CD14-positive monocyte (primary cell): ENCODE measurements around the gene RGS17. TPM values are rescaled to one million over a fixed set of nuclear protein-coding genes. Genes with fewer than 3 reads are reported as not detected.

ENCODE experiments used
- DNase-seq, 3 donors: peaks; one replicate each; pipeline ENCODE4 v3.0.0-alpha.2; 2011 to 2022
- H2AFZ ChIP-seq: 2 replicates; pipeline ENCODE4 v1.6.0; 2012; ENCODE audit warnings: mild to moderate bottlenecking, low read depth, low read length, inconsistent platforms; ENCODE audit not compliant: insufficient read depth, poor library complexity, severe bottlenecking
- H3K27ac ChIP-seq, 2 donors: 1 replicate in 1 of 2; 2 replicates in 1 of 2; pipeline ENCODE4 v1.5.1; 2012 to 2013; ENCODE audit warnings: low read length in 2 of 2, control low read depth in 1 of 2, inconsistent platforms in 1 of 2, low read depth in 1 of 2, mild to moderate bottlenecking in 1 of 2
- H3K27me3 ChIP-seq, 2 donors: one replicate each; pipeline versions ENCODE4 v1.6.0 to v1.6.1; 2011 to 2013; ENCODE audit warnings: low read length in 2 of 2; ENCODE audit not compliant: control insufficient read depth in 2 of 2, insufficient read depth in 2 of 2
- H3K36me3 ChIP-seq, 2 donors: replicated peaks in 1 of 2; 1 replicate in 1 of 2; 2 replicates in 1 of 2; pipeline versions ENCODE4 v1.5.1 to v1.6.1; 2012 to 2013; ENCODE audit warnings: low read length in 2 of 2, control low read depth in 1 of 2, inconsistent platforms in 1 of 2, mild to moderate bottlenecking in 1 of 2; ENCODE audit not compliant: insufficient read depth in 2 of 2, control insufficient read depth in 1 of 2
- H3K4me1 ChIP-seq, 2 donors: 1 replicate in 1 of 2; 2 replicates in 1 of 2; pipeline versions ENCODE4 v1.5.1 to v1.6.1; 2012 to 2013; ENCODE audit warnings: low read length in 2 of 2, control low read depth in 1 of 2, inconsistent platforms in 1 of 2, mild to moderate bottlenecking in 1 of 2, moderate library complexity in 1 of 2; ENCODE audit not compliant: insufficient read depth in 2 of 2, control insufficient read depth in 1 of 2
- H3K4me2 ChIP-seq: replicated peaks from 2 replicates; pipeline ENCODE3; 2012; ENCODE audit warnings: low read length, moderate library complexity, mild to moderate bottlenecking; ENCODE audit not compliant: poor library complexity, severe bottlenecking; ENCODE audit errors: extremely low read depth
- H3K4me3 ChIP-seq, 3 experiments: fragments of 200-600 bp in 1 of 3; sonication (generic) in 1 of 3; replicated peaks in 1 of 3; 1 replicate in 2 of 3; 2 replicates in 1 of 3; pipeline ENCODE4 v1.5.1; 2011 to 2013; ENCODE audit warnings: low read length in 3 of 3, mild to moderate bottlenecking in 3 of 3, control low read depth in 2 of 3, low read depth in 2 of 3, inconsistent platforms in 1 of 3, moderate library complexity in 1 of 3
- H3K79me2 ChIP-seq: 2 replicates; pipeline ENCODE4 v1.6.0; 2012; ENCODE audit warnings: mild to moderate bottlenecking, control low read depth, inconsistent platforms, low read length, moderate library complexity; ENCODE audit not compliant: insufficient read depth
- H3K9ac ChIP-seq: 2 replicates; pipeline ENCODE4 v1.6.0; 2017; ENCODE audit warnings: low read length, mild to moderate bottlenecking; ENCODE audit not compliant: insufficient read depth, poor library complexity, severe bottlenecking
- H3K9me3 ChIP-seq, 2 donors: replicated peaks in 1 of 2; 1 replicate in 1 of 2; 2 replicates in 1 of 2; pipeline versions ENCODE4 v1.5.1 to v1.6.1; 2012 to 2013; ENCODE audit warnings: low read length in 2 of 2, control low read depth in 1 of 2; ENCODE audit not compliant: control insufficient read depth in 1 of 2, insufficient read depth in 1 of 2
- H4K20me1 ChIP-seq: 2 replicates; pipeline ENCODE4 v1.6.0; 2012; ENCODE audit warnings: mild to moderate bottlenecking, low read length, control low read depth, moderate library complexity; ENCODE audit not compliant: insufficient read depth
- H3K27ac Mint-ChIP-seq, 7 donors: one replicate each; pipeline ENCODE4 v1.8.0; 2020; ENCODE audit warnings: mild to moderate bottlenecking in 7 of 7, mixed read lengths in 7 of 7, moderate library complexity in 6 of 7, inconsistent platforms in 2 of 7
- H3K27me3 Mint-ChIP-seq, 3 donors: one replicate each; pipeline ENCODE4 v1.8.0; 2021 to 2022; ENCODE audit warnings: low read depth in 3 of 3, mild to moderate bottlenecking in 3 of 3, mixed read lengths in 3 of 3, moderate library complexity in 3 of 3, inconsistent platforms in 1 of 3
- H3K36me3 Mint-ChIP-seq, 2 donors: one replicate each; pipeline ENCODE4 v1.8.0; 2020; ENCODE audit warnings: mixed read lengths in 2 of 2, inconsistent platforms in 1 of 2, mild to moderate bottlenecking in 1 of 2
- H3K4me1 Mint-ChIP-seq: one replicate; pipeline ENCODE4 v1.8.0; 2020; ENCODE audit warnings: mild to moderate bottlenecking, mixed read lengths
- H3K4me3 Mint-ChIP-seq, 2 donors: one replicate each; pipeline ENCODE4 v1.8.0; 2020; ENCODE audit warnings: mild to moderate bottlenecking in 2 of 2, mixed read lengths in 2 of 2, moderate library complexity in 1 of 2
- H3K9me3 Mint-ChIP-seq, 7 donors: one replicate each; pipeline ENCODE4 v1.8.0; 2020 to 2022; ENCODE audit warnings: mixed read lengths in 7 of 7, mild to moderate bottlenecking in 6 of 7, moderate library complexity in 6 of 7, inconsistent platforms in 2 of 7
- CTCF ChIP-seq: fragments of 200-600 bp; IDR thresholded peaks from one replicate; pipeline ENCODE4 v1.8.0; 2022; ENCODE audit warnings: antibody characterized with exemption, mild to moderate bottlenecking
- WGBS: methylation state at CpG from one replicate; pipeline ENCODE4 v1.1.5; 2013; ENCODE audit warnings: missing lambda C conversion rate; ENCODE audit not compliant: insufficient coverage; 5-methylcytosine and 5-hydroxymethylcytosine counted together
- intact Hi-C, 2 donors: fragments of 100-400 bp; cut with micrococcal nuclease; formaldehyde crosslinking; loops; one replicate each; pipeline versions ENCODE4 v1.15.0 to v1.15.1; 2023
- polyA plus RNA-seq, 3 donors: library from polyadenylated mRNA; depleted of rRNA in 1 of 3; unstranded in 2 of 3; stranded (reverse) in 1 of 3; fragments of 300-500 nt in 2 of 3; fragments of >200 nt in 1 of 3; fragmentation: Illumina TruSeq in 2 of 3; gene quantifications; 1 replicate in 2 of 3; 2 replicates in 1 of 3; pipeline ENCODE4 v1.2.3, GENCODE V29; 2012 to 2021

RGS17 gene
- polyA plus RNA-seq, 3 donors: not detected

- Histone ChIP-seq H3K36me3 (no peaks in the 10 kb centered on the region), H3K27ac (no peak overlapping the region), H3K79me2 (no peaks in the 10 kb centered on the region), H4K20me1 (no peaks in the 10 kb centered on the region), H2AFZ (no peak overlapping the region), H3K9ac (no peak overlapping the region), H3K4me1 (no peaks in the 10 kb centered on the region), H3K9me3 (no peaks in the 10 kb centered on the region), H3K4me3 (no peak overlapping the region), H3K4me2 (no peak overlapping the region), H3K27me3 (no peaks in the 10 kb centered on the region)
- DNase-seq: no peak
- peaks cover 1 to 5% (median 3%) of the 10 kb centered on the region in 3 donors for H3K27me3 Mint-ChIP-seq
- H3K36me3 Mint-ChIP-seq: no peaks in the 10 kb centered on the region
- no peak overlapping the region for H3K27ac Mint-ChIP-seq
- 86% methylated on average over 2 of the region's 4 CpGs for WGBS
- intact Hi-C loops: no loop called here
- H3K4me1 Mint-ChIP-seq: peaks cover 2% of the 10 kb centered on the region
- H3K4me3 Mint-ChIP-seq: no peak overlapping the region
- peaks cover 2 to 11% (median 6%) of the 10 kb centered on the region in 7 donors for H3K9me3 Mint-ChIP-seq
- TF ChIP-seq CTCF: no peak
Observed at GRCh38 chr6:153058909-153059308, 72.2 kb downstream of the RGS17 start.

GRCh38 chr6:153058291-153058690 lies 72.8 kb downstream of the RGS17 start:
- intact Hi-C loops: no loop called here
- no peak overlapping the region for H2AFZ ChIP-seq
- H3K36me3 Mint-ChIP-seq: no peaks in the 10 kb centered on the region
- no peak overlapping the region for H3K4me3 ChIP-seq
- no peaks in the 10 kb centered on the region for H4K20me1 ChIP-seq
- H3K4me3 Mint-ChIP-seq: no peak overlapping the region
- H3K27me3 Mint-ChIP-seq: peaks cover 1 to 5% (median 3%) of the 10 kb centered on the region in 3 donors
- DNase-seq: no peak
- no peak overlapping the region for H3K9ac ChIP-seq
- H3K36me3 ChIP-seq: no peaks in the 10 kb centered on the region
- no peak overlapping the region for H3K4me2 ChIP-seq
- no CpG with 5 or more reads among the region's 4 CpGs for WGBS
- H3K27ac ChIP-seq: no peak overlapping the region
- no peaks in the 10 kb centered on the region for H3K9me3 ChIP-seq
- peaks cover 0 to 5% (median 4%) of the 10 kb centered on the region in 7 donors for H3K9me3 Mint-ChIP-seq
- H3K27ac Mint-ChIP-seq: no peak overlapping the region
- no peaks in the 10 kb centered on the region for H3K27me3 ChIP-seq
- no peaks in the 10 kb centered on the region for H3K79me2 ChIP-seq
- no peak for TF ChIP-seq CTCF
- H3K4me1 Mint-ChIP-seq: peaks cover 2% of the 10 kb centered on the region
- no peaks in the 10 kb centered on the region for H3K4me1 ChIP-seq
